ENCODE measurements around the gene GGCX.

DNA sequence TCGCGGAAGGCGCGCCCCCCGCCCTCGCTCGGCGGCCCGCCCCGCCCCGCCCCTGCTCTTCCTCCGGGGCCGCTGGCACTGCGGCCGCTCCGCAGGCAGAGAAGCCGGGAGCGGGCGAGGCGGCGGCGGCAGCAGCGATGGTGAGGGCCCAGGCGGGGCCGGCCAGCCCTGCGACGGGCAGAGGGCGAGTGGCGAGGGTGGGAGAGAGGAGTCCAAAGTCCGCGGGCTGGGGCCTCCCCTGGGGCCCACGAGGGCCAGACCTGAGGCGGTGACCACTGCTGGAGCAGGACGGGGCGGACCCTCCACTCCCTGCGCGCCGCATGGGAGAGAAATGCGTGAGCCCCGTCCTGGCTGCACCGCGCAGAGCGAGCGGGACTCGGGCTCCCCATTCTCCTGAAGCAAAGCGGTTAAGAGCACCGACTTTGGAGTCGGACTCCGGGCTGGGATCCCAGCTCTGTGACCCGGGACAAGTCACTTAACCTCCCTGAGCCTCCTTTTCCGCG lies 23.1 kb upstream of the GGCX start, which contains the start of gene VAMP5:
- TF ChIP-seq ELF4 (IDR thresholded peaks at IDR 0.05) (no peak), SUZ12 (IDR thresholded peaks at IDR 0.05) (no peak), BHLHE40 (IDR thresholded peaks at IDR 0.05; ENCODE audit: borderline replicate concordance) (no peak), FOXM1 (IDR thresholded peaks at IDR 0.05; ENCODE audit: borderline replicate concordance) (no peak), ARNT (IDR thresholded peaks at IDR 0.05) (no peak), HDGF (IDR thresholded peaks at IDR 0.05; ENCODE audit: borderline replicate concordance) (no peak), TARDBP (IDR thresholded peaks at IDR 0.05) (no peak)

Data from HEK293T (cell line).